GM18517 (cell line): ENCODE measurements around the gene FOXP1.

Source experiments
- ATAC-seq: cut with Tn5 transposase; IDR thresholded peaks from one replicate; pipeline ENCODE4 v1.9.1; 2021; ENCODE audit warnings: mild to moderate bottlenecking, moderate library complexity; ENCODE audit not compliant: unreplicated experiment

Gene FOXP1

DNA sequence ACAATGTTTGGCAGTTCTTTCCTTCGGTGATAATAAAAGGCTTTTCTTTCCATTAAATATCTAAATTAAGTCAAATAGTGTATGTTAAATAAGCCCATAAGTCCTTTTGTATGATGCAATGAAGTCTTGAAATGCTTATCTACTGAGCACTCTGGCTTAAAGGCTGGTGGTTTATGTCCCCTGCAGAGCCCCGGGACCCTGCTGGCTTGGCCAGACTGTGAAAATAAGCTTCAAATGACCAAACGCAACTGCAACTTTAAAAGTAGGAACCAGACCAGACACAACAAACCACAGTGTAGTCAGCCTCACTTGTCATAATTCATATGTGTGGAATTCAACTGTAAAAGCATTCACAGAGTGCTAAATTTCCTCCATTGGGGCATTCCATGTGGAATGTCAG is 72.5 kb downstream of the FOXP1 start:
- no peak for ATAC-seq

DNA sequence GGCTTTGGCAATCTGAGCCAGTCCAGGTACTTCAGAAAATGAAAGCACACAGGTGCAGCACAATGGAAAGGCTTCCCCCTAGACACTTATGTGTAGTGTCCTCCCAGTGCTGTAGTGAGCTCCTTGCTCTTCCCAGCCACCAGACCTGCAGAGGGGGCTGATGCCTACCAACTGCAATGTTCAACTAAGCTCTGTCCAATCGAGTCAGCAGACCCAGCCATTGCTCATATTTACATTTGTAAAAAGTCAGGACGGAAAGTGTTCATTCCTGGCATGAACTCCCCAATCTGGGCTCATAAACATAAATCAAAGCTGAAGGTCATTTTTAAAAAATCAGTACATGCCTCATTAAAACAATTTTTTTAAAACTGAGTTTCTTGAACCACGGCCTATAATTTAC is 73.0 kb downstream of the FOXP1 start:
- no peak for ATAC-seq

DNA sequence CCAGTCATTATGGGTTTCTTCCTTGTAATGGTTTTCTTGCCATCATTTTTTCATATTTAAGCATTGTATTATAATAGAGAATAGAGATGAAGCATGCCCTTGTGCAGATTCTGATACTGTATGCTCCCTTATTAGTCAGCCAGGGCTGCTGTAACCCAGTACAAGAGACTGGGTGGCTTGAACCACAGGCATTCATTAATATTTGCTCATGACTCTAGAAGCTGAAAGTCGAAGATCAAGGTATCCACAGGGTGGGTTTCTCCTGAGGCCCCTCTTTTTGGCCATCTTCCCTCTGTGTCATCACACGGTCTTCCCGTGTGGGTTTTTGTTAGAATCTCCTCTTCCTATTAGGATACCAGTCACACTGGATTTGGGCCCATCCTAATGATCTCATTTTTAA is 74.5 kb downstream of the FOXP1 start:
- ATAC-seq: no peak

DNA sequence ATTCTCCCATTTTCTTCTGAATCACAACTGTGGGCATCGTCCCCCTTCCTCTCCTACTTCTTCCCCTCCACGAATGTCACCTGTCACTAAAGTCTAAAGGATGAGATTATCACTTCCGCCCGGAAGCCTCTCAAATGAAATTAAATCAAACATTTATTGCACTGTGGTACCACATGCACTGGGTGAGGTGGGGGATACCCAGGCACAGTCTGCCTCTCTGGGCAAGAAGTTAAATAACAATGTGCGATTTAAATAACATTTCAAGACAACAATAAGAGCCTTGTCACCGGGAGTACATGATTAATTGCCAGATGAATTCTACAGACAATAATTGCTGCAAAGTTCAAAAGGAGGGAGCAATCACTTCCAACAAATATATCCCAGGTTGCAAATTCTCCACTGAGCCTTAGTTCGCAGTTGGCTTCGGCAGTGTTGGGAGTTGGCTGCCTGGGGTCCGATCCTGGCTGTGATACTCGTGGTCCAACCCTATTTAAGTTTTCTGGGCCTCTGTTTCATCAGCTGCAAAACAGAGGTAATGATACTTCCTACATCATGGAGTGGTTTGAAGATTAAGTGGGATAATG is 77.7 kb downstream of the FOXP1 start:
- ATAC-seq: no peak

DNA sequence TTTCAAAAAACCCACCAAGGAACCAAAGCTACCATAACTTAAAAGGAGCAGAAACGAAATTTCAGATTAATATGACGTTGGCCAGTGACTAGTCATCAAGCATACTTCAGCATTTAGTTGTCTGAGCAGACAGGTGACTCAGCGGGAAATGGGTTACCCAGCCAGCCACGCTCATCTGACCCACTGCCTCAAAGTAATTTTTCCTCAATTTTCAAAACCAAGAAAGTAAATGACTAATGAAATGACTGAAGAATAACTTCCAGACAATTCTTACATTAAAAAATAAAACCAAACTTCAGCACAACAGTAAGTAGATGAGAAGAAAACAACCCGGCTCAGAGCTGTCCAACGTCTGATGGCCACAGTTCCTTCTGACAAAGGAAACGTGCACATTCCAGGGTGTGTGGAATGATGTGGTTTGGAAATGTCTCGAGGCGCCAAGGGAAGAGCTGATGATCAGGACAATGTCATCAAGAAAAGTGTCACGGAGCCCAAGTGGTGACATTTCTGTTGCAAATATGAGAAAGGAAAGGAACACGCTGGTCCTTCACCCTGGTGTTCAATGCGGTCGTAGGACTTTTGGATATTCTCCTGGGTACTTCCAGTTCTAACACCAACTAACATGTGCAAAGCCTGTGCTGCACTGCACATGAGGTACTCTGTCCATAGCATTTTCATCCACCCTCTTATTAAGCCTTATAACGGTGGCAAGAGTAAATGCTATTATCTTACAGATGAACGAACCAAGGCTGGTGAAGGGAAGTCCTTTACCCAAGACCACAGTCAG is 79.1 kb downstream of the FOXP1 start:
- ATAC-seq: no peak

DNA sequence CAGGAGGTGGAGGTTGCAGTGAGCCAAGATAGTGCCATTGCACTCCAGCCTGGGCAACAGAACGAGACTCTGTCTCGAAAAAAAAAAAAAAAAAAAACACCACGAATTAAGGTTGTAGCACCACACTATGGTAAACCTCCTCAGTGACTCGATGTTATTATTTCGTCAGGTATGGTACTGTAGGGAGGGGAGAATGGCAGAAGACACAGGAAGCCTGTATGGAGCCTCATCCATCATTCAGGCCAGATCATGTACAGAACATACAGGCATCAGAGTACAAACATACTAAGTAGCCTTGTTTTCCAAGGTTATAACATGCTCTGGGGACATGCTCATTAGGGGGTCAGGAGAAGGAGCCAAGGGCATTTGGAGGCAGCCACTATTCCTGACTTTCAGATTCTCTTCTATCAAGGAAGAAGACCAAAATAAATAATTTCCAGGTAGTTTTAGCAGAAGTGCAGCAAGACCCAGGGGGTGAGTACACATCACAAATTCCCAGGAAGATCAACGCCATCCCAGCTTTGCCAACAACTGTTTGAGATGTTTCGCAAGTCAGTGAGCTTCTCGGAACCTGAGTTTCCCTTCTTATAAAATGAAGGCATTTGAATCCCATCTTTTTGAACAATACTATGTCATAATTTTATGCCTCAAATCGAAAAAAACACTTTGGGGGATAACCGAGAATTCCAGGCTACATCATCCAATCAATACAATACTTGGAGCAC is 79.8 kb downstream of the FOXP1 start:
- no peak for ATAC-seq

DNA sequence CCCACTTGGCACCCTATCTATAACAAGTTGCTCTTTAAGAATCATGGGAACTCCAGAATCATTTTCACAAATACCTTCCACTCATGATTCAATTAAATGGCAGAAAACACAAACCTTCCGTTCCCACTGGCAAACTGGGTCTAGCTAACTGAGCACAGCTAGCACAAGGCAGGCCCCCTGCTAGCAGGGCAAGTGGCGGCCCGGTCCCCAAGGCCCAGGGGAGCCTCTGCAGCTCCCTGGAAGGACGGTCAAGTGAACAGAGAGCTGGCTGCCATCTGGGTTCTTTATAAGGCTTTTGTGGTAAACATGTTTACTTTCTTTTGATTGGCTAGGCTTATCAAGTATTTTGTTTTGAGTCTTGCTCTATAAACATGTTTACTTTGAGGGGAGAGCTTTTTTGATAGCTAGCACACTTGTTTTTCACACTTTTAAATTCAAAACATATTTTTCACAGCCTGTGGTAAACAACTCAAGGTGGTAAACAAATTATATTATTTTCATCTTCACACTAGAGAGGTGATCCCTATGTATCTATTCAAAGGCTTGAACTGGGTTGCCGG is 81.4 kb downstream of the FOXP1 start:
- no peak for ATAC-seq

DNA sequence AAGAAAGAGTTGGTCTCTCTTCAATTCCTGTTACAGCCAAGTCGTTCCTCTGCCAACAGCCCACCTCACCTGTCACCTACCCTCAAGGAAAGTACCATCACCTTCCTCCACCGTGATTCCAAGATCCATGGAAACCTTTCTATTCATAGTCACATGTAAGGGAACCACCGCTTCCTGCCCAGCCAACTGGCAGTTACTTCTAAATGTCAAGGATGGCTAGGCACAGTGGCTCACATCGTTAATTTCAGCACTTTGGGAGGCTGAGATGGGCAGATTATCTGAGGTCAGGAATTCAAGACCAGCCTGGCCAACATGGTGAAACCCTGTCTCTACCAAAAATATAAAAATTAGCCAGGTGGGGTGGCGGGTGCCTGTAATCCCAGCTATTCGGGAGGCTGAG is 82.8 kb downstream of the FOXP1 start:
- ATAC-seq: no peak

DNA sequence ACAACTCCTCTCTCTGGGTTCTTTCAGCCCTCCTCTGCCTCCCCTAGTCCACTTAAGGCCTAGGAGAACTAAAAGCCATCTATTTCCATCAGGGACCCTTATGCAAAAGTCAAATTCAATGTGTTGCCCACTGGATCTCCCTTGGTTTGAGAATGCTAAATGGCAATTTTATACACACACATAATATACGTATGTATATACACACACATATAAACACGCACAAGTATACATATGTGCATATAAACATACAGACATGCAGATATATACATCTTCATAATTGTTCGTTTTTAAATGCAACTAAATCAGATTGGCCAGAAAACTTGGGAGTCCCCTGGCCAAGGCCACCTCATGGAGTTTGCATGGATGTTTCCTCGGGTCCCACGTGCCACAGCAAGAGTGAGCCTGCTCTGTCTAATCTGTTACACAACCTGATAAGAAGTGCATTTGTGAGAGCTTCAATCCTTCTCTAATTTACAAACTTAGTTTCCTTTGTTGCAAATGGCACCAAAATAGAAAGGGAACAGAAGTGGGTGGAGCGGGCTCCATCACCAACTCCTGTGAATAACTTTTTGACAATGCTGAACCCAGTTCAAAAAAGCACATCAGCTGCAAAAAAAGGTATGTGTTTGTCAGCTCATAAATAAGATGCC is 84.2 kb downstream of the FOXP1 start:
- no peak for ATAC-seq

DNA sequence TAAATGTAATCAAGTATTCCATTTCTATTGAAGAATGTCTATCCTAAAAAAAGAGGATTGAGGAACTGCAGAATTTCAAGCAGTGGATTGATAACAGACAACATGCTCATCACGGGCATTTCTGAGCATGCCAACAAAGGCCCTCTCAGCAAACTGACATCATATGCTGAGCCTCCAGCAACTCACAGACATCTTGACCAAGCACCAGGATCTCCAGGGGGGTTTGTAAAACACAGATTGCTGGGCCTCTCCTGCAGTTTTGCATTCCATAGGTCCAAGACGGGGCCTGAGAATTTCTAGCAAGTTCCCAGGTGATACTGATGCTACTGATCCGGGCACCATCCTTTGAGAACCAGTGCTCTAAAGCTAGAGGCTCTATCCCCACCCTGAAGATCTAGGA is 85.0 kb downstream of the FOXP1 start:
- ATAC-seq: no peak

DNA sequence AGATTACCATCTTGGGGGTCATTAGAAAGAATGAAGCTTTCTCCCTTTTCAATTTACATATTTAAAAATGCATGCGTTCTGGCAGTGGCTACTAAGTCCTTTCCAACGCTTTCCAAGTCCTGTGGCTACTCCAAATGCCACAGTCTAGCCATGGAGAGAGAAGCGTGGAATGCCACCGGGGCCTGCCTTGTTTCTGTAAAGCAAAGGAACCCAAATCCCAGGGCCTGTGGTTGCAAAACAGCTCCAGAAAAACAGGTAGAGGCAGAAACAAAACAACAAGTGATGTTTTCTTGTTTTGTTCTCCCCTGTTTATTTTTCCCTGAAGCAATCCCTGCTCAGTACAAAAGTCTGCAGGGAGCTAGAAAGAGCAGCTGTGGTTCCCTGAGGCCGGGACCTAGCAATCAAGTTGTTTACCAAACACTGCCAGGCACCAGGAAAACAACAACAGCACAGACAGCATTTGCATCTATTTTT is 85.5 kb downstream of the FOXP1 start:
- no peak for ATAC-seq

DNA sequence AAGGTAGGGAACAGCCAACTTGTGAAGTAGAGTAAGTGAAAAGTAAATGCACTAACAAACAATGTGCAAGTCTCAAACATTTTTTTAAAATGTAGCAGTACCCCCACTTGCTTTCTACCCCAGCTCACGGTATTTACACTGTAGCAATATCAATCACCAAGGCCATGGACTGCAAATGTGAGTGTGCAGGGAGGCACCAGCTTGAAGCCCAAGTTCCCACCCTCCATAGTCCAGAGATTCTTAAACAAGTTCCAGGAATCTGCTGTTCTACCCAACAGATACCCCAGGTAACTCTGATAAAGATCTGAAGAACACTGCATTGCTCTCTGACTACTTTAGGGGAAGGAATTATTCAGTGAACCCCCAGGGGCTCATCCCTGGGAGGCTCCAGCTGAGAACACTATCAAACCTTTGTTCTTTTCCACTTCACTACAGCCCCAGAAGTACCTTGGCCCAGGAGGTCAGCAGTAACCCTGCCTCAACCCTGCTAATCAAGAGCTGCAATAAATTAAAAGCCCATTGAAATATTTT is 86.1 kb downstream of the FOXP1 start:
- ATAC-seq: no peak

DNA sequence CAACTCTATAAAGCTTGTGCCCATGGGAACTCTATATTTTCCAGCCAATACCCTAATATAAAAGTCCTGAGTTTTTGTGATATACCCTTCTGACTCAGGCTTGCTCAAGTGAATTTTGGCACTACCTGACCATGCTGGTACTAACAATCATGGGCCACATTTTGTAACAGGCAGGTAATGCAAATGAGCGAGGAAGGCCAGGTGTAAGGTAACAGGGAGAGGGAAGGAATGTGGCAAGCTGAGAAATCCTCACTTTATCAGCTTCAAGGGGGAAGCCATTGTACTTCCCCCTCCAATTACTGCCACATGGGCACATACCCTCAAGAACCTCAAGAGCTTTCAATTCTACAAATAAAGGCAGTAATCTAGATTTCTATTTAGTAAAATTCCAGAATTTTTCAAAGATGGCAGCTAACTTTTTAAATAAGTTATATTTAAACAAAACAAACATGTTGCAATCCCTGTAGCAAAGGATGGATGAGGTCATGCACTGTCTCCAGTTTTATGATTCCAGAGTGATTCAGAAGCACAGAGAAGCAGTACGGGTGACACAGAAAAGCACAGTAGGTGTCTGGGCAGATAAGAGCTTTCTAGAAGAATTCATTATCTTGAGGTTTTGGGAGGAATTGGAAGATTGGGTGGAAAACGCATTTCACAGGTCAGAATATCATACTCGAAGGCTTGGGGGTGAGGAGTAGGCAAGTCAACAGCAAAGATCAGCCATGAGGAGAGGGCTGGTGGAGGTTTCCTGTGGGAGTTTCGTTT is 87.6 kb downstream of the FOXP1 start:
- ATAC-seq: no peak

DNA sequence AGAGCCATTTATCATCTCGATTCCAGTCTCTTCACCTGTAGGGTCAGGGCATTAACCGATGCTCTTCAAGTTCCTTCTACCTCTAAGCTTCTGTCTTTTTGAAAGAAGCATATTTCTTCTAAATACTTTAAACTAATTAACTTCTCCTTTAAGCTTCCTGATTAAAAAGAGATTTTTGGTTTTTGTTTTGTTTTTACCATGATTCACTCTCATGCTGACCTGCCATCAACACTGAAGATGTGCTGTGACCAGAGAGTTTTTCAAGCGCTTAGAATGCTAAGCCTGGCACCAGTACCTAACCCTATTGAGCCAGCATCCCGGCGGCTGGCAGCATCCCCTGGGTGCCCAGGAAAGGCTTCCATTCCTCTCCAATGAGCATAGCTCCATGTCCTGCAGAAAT is 89.3 kb downstream of the FOXP1 start:
- ATAC-seq: no peak

DNA sequence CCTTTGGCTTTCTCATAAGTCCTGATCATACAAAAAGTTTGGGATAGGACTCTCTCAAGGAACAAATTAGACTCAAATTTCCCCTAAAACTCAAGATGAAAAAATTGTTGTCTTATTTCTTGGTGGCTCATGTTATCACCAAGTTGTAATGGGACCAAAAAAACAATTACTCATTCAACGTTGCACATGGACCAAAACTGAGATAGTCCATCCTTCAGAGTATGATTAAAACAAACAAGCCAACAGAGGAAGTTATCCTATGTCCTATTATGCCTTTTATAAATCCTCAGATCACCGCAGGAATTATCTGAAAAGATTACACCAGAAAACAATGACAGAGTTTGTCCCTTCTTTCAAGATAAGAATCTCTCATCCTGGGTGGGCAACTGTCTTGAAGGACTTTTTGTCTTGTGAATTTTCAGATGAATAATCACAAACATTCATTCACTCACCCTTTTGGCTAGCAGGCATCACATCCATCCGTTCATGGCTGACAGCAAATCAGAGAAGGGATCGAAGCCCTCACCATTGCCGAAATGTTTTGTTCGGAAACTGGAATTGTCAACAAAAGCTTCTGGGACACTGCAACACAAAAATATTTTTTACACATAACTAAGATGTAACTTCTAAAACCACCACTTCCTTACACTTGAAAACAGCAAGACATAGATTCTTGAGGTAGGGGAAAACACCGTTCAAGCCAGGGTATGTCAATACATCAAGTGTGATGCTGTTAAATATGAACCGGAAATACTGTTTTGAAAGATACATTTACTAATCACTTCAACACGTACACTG is 90.4 kb downstream of the FOXP1 start:
- ATAC-seq: no peak

DNA sequence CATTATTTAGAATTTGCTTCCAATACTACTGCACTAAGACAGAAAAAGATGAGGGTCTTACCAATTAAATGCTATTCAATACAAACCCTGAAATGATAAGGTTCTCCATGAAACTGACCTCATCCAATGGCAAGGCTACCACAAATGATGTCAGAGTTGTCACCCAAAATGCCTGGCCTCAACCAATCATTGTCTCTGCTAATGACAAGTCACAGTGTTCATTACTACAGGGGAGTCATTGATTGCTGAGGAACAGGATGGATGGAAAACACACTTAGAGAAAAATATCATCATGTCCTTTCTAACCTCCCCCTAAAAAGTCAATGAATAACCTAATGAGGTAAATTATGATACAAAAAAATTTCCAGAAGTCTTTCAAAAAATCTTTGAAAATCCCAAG is 91.0 kb downstream of the FOXP1 start:
- ATAC-seq: no peak

DNA sequence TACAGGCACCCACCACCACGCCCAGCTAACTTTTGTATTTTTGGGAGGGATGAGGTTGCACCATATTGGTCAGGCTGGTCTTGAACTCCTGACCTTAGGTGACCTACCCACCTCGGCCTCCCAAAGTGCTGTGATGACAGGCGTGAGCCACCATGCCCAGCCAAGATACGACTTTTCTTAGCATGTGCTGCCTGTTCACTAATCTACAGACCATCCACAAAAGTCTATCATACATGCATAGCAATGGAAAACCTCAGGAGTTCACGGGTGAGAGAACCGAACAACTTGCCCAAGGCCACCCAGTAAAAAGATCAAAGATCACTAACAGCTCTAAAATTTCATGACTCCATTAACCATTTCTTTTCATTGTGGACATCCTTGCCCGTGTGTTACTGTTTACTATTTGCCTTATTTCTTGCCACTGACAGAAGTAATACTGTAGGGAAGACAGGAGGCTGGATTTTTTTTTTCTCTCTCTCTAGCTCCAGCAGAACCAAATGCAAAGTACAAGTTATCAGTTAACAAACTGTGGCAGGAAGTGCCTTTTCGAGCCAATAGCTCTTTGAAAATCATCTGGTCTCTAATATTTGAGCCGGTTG is 92.3 kb downstream of the FOXP1 start:
- ATAC-seq: no peak

DNA sequence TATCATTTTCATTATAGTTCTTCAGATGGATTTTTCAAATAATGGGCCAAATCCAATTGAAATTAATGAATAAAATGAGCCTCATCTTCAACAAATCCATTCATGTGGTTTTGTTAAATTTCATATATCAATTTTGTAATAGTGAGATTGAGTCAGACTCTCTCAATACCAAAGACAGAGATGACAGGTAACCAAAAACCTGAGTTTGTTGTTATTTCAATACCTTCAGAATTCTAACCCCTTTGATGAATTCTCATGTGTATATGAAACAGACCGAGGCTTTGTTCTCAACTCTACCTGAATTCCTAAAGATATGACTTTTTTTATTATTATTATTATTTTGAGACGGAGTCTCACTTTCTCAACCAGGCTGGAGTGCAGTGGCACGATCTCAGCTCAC is 92.8 kb downstream of the FOXP1 start:
- ATAC-seq: no peak

DNA sequence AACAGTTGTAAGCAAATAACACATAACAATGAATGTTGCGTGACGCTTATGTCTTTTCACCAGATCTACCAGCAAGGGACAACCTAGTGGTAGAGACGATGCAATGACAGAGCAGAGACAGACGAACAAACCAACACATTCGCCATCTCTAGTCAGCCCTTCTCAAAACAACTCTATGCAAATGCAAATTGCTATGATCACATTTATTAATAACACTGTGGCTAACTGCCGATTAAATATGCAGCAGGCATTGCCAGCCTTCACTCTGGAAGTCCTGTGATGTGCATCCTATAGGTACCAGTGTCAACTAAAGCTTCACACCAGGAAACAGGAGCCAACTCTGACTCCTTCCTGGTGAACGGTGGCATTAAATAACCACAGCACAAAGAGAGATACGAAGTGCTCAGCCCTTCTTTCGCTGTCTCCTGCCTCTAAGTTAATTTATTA is 94.2 kb downstream of the FOXP1 start:
- no peak for ATAC-seq
